NK-92 treated with Interleukin-12 subunit alpha and Interleukin-12 subunit beta, amount 100 ng/mL, for 24 hours (cell line): Measurements from ENCODE around the gene RND2.

Experiments
- DNase-seq: peaks from one replicate; lab custom pipeline; 2025; lab: John Stamatoyannopoulos, UW

RND2 gene

DNA sequence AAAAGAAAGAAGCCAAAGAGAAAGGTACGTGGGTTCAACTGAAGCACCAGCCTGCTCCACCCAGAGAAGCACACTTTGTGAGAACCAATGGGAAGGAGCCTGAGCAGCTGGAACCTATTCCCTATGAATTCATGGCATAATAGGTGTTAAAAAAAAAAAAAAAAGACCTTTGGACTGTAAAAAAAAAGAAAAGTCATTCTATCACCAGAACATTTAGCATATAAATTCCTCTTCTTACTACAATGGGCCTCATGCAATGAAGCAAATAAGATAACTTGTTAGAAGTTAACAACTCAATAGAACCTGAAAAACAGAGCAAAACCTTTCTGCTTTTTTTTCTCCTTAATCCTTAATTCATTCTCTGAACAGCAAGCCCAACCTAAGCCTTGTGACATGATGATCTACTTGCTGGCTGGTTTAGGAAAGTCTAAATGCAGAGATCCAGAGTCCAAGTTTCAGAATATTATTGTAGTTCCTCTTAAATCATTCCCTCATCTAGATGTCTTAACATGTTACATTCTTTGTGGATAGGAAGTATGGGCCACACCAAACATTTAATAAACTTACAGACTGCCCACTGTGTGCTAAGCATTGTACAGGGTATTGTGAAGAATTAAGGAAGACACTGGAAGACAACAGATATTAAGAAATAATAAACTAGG lies 54.7 kb downstream of the RND2 start:
- DNase-seq: no peak
